Skeletal muscle tissue (tissue), 4 donors: ENCODE results near the gene SLC13A4. TPM values are rescaled to one million over a fixed set of nuclear protein-coding genes. Genes with fewer than 3 reads are reported as not detected.

Experiments
- H3K27ac ChIP-seq: one replicate; pipeline ENCODE4 v1.7.0; 2013; ENCODE audit warnings: mild to moderate bottlenecking, low read depth, low read length, inconsistent platforms
- H3K27me3 ChIP-seq, 3 donors: one replicate each; pipeline ENCODE4 v1.7.0; 2013; ENCODE audit warnings: low read length in 3 of 3; ENCODE audit not compliant: control insufficient read depth in 3 of 3, insufficient read depth in 3 of 3
- H3K36me3 ChIP-seq, 3 donors: one replicate each; pipeline ENCODE4 v1.7.0; 2013; ENCODE audit warnings: low read length in 3 of 3; ENCODE audit not compliant: control insufficient read depth in 3 of 3, insufficient read depth in 3 of 3
- H3K4me1 ChIP-seq, 3 donors: one replicate each; pipeline ENCODE4 v1.7.0; 2013; ENCODE audit warnings: low read length in 3 of 3, mild to moderate bottlenecking in 3 of 3; ENCODE audit not compliant: control insufficient read depth in 3 of 3, insufficient read depth in 3 of 3
- H3K4me3 ChIP-seq, 3 donors: one replicate each; pipeline ENCODE4 v1.7.0; 2013; ENCODE audit warnings: low read length in 3 of 3
- H3K9ac ChIP-seq, 3 donors: one replicate each; pipeline ENCODE4 v1.7.0; 2013; ENCODE audit warnings: low read length in 3 of 3, mild to moderate bottlenecking in 3 of 3, moderate library complexity in 2 of 3, low read depth in 1 of 3
- H3K9me3 ChIP-seq, 3 donors: one replicate each; pipeline ENCODE4 v1.7.0; 2013; ENCODE audit warnings: low read length in 3 of 3; ENCODE audit not compliant: control insufficient read depth in 3 of 3
- total RNA-seq: library from RNA; depleted of rRNA; stranded (reverse); fragments of >200 nt; gene quantifications from one replicate; pipeline ENCODE4 v1.2.3, GENCODE V29; 2014
- donor health status: Osteomylitis.

SLC13A4 gene
- total RNA-seq, 1 donor from 2014 or later, result not detected

- no peaks in the 10 kb centered on the region for H3K9me3 ChIP-seq
- peaks cover 15 to 19% (median 18%) of the 10 kb centered on the region in 3 donors for H3K4me1 ChIP-seq
- no peak overlapping the region for H3K27ac ChIP-seq
- H3K27me3 ChIP-seq, result peaks cover 0 to 3% (median 0%) of the 10 kb centered on the region in 3 donors
- H3K36me3 ChIP-seq, result no peaks in the 10 kb centered on the region
- H3K4me3 ChIP-seq, result peak overlapping the region in 1 of 3 donors; percentile 30
- no peak overlapping the region for H3K9ac ChIP-seq
Observed at GRCh38 chr7:135755351-135755753, 27.4 kb upstream of the SLC13A4 start.

DNA sequence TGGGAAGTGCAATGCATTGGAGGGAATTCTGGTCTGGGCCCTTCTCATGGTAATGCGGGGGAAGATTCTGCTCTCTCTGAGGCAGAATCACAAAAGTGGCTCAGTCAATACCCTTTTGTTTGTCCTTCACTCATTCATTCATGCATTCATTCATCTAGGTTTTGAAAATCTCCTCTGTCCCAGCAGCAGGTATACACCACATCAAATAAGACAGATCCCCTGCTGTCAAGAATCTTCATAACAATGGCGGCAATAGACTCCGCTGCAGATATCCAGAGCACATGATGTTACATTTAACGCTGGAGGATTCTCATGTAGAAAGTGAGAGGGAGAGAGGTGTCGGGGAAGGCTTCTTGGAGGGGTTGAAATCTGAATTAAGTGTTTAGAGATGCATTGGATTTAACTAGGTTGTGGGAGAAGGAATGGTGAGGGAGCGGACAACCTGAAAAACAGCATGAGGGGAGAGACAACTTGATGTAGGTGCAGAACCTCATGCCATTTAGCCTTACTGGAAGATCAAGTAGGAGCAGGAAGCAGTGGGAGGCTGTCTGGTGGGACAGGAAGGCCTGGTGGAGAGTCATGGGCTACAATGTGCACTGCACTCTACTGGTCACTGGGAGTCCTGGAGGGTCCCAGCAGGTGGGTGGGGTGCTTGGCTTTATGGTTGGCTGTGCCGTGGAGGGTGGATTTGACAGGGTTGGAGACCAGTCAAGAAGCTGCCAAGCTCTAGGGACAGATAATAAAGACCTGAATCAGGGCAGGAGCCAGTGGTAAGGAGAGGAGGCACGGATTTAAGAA, 25.8 kb upstream of the SLC13A4 start:
- H3K9ac ChIP-seq, result no peak overlapping the region

DNA sequence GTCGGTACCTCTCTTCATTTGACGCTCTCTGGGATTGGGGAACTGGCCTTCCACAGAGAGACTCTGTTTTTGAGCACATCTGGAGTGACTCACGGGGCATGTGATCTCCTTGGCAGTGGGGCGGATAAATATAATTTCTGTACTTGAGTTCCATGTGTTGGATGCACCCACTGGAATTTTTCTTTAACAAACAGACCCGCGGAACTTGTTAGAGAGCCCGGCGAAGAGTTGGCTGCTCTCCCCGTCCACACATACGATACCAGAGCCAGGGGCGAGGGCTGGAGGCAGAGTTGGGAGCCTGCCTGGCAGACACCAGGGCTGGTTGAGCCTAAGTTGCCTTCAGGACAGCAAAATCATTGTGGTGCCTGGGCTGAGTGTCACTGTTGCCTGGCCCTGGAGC, 20.8 kb upstream of the SLC13A4 start, which contains the start of gene FAM180A:
Gene FAM180A, minus strand, starts transcription at position 44 of the 400 bp plus-strand sequence. CDS start 233 bp downstream, outside the sequence.
- peaks cover 5 to 20% (median 15%) of the 10 kb centered on the region in 3 donors for H3K4me1 ChIP-seq
- peak within 1 kb of the TSS; percentile 59 for H3K27ac ChIP-seq
- no peaks in the 10 kb centered on the region for H3K27me3 ChIP-seq
- H3K36me3 ChIP-seq, result no peaks in the 10 kb centered on the region
- peak within 1 kb of the TSS; percentile 24 to 63 (median 49) for H3K4me3 ChIP-seq
- no peaks in the 10 kb centered on the region for H3K9me3 ChIP-seq
- peak within 1 kb of the TSS in 2 of 3 donors; percentile 33 to 72 for H3K9ac ChIP-seq

More for the DNA sequence above, 25.8 kb upstream of the SLC13A4 start:
- Histone ChIP-seq H3K4me1 (peaks cover 20 to 24% (median 21%) of the 10 kb centered on the region in 3 donors), H3K36me3 (no peaks in the 10 kb centered on the region), H3K9me3 (no peaks in the 10 kb centered on the region), H3K27ac (no peak overlapping the region), H3K27me3 (peaks cover 0 to 3% (median 0%) of the 10 kb centered on the region in 3 donors), H3K4me3 (no peak overlapping the region)

DNA sequence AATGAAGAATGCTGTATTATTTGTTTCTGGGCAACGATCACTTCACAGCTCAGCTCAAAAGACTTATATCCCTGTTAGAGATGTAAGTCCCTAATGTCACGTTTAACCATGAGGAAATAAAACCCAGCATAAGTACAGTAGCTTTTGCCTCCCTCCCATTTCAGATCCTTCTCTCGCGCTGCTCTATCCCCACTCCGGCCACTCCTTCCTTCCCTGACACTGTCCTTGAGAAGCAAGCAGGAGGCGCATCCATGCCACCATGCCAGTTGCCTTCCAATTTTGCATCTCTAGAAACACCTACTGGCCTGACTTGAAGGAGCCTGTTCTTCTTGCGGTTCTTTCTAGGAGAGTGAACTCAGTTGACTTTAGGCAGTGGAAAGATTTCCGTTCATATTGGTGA, 19.4 kb upstream of the SLC13A4 start:
- H3K27ac ChIP-seq, result no peak overlapping the region

DNA sequence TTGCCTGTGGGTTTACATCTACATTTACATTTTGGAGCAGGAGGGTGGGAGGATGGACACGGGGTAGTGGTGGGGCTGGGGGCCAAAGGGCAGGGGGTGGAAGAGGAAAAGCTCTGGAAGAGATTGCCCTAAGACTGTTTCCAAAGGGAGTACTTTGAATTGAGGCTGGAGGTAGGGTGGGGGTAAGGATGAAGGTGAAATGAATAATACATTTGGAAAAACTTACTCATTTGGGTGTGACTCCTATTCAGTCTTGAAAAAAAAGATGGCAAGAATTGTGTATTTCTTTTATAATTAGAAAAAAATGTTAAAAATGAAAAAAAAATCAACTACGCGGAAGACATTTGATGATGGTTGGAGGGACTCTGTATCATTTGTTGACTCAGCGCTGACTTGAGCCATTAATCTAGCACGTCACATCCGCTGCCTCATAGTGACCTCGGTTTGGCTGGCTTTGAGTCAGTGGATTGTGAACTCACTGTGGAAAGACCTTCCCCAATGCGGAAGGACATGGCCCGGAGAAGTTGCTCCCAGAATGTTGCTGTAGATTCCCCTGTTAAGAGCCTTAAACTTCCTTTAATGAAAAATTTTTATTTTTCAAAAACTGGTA, 17.8 kb upstream of the SLC13A4 start:
- peak overlapping the region; percentile 67 for H3K27ac ChIP-seq
- H3K9ac ChIP-seq, result no peak overlapping the region
- H3K4me1 ChIP-seq, result peaks cover 5 to 20% (median 15%) of the 10 kb centered on the region in 3 donors
- H3K27me3 ChIP-seq, result no peaks in the 10 kb centered on the region
- no peak overlapping the region for H3K4me3 ChIP-seq
- H3K36me3 ChIP-seq, result no peaks in the 10 kb centered on the region
- H3K9me3 ChIP-seq, result no peaks in the 10 kb centered on the region

More for the DNA sequence above, 19.4 kb upstream of the SLC13A4 start:
- peak overlapping the region in 1 of 3 donors; percentile 33 for H3K4me3 ChIP-seq
- no peaks in the 10 kb centered on the region for H3K36me3 ChIP-seq
- H3K9ac ChIP-seq, result no peak overlapping the region
- H3K4me1 ChIP-seq, result peaks cover 5 to 20% (median 15%) of the 10 kb centered on the region in 3 donors
- H3K9me3 ChIP-seq, result no peaks in the 10 kb centered on the region
- H3K27me3 ChIP-seq, result no peaks in the 10 kb centered on the region

DNA sequence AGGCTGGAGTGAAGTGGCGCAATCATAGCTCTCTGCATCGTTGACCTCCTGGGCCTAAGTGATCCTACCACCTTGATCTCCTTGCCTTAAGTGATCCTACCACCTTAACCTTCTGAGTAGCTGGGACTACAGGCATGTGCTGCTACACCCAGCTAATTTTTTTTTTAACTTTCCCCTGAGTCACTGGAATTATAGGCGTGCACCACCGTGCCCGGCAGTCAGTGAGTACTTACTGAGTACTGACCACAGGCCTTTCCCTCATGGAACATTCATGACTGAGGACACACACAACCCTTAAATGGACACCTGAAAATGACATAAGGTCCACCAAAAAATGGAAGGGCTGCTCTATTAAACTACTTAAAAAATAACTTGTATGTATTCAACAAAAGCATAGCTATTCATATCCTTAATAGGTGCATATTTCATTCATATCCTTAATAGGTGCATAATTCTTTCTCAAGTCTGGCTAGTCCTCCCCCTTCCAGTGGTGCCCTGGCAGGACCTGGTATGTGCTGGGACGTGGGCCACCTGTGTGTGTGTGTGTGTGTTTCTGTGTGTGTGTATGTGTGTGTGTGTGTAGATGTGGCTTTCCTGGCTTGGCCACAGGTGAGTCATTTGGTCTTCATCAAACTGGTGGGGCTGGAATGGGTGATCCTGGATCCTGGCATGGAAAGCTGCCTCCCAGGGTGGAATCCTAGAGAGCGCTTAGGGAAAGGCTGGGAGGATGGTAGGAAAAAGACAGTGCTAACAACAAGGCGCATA, 17.1 kb upstream of the SLC13A4 start:
- Histone ChIP-seq H3K27ac (peak overlapping the region; percentile 67), H3K4me1 (peaks cover 5 to 20% (median 15%) of the 10 kb centered on the region in 3 donors), H3K9ac (no peak overlapping the region)

DNA sequence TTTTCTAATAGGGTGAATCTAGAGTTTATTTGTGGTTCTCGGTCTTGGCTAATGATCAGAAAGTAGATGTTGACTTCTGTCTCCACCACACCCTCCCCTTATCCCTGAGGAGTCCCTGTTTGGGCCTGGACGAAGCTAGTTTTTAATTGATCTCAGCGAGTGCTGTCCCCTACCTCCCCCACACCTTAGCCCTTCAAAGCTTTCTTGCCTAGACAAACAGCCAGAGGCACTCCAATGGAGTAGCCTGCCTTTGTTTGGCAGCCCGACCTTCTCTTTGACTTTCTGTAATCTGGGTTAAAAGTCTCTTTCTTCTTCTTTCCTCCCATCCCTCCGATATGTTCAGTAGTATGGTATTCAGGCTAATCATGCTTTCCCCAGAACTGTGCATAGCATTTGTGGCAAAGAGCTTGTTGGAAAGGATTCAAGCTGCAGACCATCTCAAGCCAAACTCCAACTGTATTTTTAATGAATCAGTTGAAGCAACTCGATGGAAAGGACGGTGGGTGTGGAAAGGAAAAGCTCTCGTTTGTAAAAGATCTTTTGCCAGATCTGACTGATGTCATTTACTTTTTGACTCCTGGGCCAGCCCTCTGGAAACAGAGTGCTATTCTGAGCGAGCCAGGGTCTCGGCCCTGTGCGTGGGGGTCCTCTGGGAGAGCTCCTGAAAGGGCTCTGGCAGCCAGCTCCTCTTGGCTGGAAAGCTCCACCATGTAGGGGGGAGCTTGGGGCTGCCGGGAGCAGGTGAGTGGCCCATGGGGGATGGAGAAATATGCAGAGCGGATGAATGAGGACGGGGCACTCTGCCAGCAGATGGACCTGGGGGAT, 16.1 kb upstream of the SLC13A4 start:
- peak overlapping the region in 1 of 3 donors; percentile 33 for H3K9ac ChIP-seq
- H3K27ac ChIP-seq, result peak overlapping the region; percentile 30
- no peaks in the 10 kb centered on the region for H3K27me3 ChIP-seq
- H3K4me1 ChIP-seq, result peaks cover 2 to 16% (median 13%) of the 10 kb centered on the region in 3 donors
- H3K9me3 ChIP-seq, result no peaks in the 10 kb centered on the region
- no peaks in the 10 kb centered on the region for H3K36me3 ChIP-seq
- H3K4me3 ChIP-seq, result no peak overlapping the region

More for the DNA sequence above, 17.1 kb upstream of the SLC13A4 start:
- Histone ChIP-seq H3K27me3 (no peaks in the 10 kb centered on the region), H3K36me3 (no peaks in the 10 kb centered on the region), H3K9me3 (no peaks in the 10 kb centered on the region), H3K4me3 (peak overlapping the region in 1 of 3 donors; percentile 1)

GRCh38 chr7:135742371-135742770, 14.4 kb upstream of the SLC13A4 start:
- H3K36me3 ChIP-seq, result no peaks in the 10 kb centered on the region
- no peaks in the 10 kb centered on the region for H3K27me3 ChIP-seq
- no peaks in the 10 kb centered on the region for H3K9me3 ChIP-seq
- H3K27ac ChIP-seq, result no peak overlapping the region
- no peak overlapping the region for H3K4me3 ChIP-seq
- no peak overlapping the region for H3K9ac ChIP-seq
- peaks cover 0 to 8% (median 6%) of the 10 kb centered on the region in 3 donors for H3K4me1 ChIP-seq

GRCh38 chr7:135741905-135742304, 13.9 kb upstream of the SLC13A4 start:
- no peaks in the 10 kb centered on the region for H3K9me3 ChIP-seq

More at GRCh38 chr7:135741905-135742304, 13.9 kb upstream of the SLC13A4 start:
- peaks cover 0 to 8% (median 6%) of the 10 kb centered on the region in 3 donors for H3K4me1 ChIP-seq
- no peak overlapping the region for H3K27ac ChIP-seq
- H3K9ac ChIP-seq, result no peak overlapping the region
- H3K36me3 ChIP-seq, result peaks cover 0 to 2% (median 0%) of the 10 kb centered on the region in 3 donors
- no peak overlapping the region for H3K4me3 ChIP-seq
- H3K27me3 ChIP-seq, result no peaks in the 10 kb centered on the region
